GM18951 (cell line): ENCODE measurements around the gene LAMA3.
"Not testable (repeated sequence)": the region's sequence is repeated elsewhere in the genome, so short reads cannot be mapped to it uniquely, and the experiment has no call there.

ENCODE experiments used
- POLR2A ChIP-seq: IDR thresholded peaks from 4 replicates; pipeline ENCODE4 v1.6.1; 2011; ENCODE audit warnings: mild to moderate bottlenecking; ENCODE audit not compliant: insufficient read length, insufficient read depth; ENCODE audit errors: extremely low read depth
- in situ Hi-C: fragments of 300-500 bp; cut with MboI; formaldehyde crosslinking; loops from one replicate; pipeline ENCODE4 v1.12.0; 2022; ENCODE audit warnings: low sequenced_read_pairs, mixed read lengths, inconsistent platforms; ENCODE audit not compliant: unreplicated experiment

LAMA3 gene

DNA sequence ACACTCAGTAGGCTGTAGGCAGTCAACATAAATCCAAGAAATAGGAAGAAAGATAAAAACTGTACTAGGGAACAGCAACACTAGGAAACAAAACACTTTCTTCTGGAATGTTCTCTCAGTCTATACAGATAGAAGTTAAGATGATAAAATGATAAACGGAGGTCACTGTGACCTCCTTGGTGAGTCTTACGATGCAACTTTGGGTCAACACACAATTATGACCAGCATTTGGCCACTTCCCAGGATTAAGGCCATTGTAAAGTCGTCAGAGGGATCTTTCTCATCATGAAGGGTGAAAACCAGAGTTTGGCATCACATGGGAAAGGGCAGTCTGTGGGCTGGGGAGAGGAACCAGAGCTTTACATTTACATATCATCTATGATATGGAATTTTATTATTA, 33.4 kb downstream of the LAMA3 start:
- in situ Hi-C loops = no loop called here
- no peak for TF ChIP-seq POLR2A

DNA sequence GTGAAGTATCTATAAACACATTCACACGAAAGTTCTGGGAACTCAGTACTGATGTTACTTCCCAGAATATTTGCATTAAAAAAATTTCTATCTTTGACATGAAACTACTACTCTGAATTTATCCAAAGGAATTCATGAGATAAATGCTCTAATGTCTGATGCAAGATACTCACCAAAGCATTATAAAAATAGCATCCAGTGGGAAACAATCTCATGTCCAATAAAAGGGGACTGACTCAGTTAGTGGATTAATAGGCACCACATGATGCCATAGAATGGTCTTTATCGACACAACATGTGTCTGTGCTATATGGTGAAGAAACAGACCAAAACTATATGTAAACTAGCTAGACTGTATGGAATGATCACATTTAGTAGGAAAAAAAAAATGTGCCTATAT, 33.9 kb downstream of the LAMA3 start:
- in situ Hi-C loops = no loop called here
- no peak for TF ChIP-seq POLR2A

DNA sequence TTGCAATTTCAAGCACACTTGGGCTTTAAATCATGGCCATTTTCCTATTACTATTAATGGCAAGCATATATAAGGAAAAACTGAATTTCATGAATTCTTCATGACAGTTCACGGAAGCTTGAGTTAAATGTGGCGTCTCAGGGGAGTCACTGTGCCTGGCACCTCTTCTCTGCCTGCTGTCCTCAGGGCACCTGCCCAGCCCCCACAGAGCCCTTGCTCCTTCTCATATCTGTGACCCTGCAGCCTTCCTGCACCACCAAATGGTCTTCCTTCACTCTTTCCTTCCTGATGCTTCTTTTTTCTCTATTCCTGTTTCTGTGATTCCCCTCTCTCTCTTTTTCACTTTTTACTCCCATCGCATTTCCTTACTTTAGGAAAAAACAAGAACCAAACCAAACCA, 35.4 kb downstream of the LAMA3 start:
- in situ Hi-C loops = no loop called here

DNA sequence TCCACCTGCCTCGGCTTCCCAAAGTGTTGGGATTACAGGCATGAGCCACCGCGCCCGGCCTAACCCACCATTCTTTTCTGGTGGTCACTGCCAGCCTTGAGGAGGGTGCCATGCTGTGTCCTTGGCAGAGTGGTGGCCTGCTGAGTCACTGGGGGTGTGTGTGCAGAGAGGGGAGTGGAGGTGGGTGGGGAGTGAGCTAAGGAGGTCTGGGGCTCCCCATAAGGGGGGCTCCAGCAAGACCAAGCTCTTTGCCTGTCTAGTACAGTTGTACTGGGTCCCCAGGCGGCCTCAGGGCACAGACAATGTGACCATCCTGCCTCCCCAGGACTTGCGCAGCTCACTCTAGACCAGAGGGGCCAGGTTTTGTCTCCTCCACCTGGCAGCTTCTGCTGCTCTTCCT, 36.1 kb downstream of the LAMA3 start:
- in situ Hi-C loops = no loop called here
- no peak for TF ChIP-seq POLR2A

More for the DNA sequence above, 35.4 kb downstream of the LAMA3 start:
- no peak for TF ChIP-seq POLR2A

DNA sequence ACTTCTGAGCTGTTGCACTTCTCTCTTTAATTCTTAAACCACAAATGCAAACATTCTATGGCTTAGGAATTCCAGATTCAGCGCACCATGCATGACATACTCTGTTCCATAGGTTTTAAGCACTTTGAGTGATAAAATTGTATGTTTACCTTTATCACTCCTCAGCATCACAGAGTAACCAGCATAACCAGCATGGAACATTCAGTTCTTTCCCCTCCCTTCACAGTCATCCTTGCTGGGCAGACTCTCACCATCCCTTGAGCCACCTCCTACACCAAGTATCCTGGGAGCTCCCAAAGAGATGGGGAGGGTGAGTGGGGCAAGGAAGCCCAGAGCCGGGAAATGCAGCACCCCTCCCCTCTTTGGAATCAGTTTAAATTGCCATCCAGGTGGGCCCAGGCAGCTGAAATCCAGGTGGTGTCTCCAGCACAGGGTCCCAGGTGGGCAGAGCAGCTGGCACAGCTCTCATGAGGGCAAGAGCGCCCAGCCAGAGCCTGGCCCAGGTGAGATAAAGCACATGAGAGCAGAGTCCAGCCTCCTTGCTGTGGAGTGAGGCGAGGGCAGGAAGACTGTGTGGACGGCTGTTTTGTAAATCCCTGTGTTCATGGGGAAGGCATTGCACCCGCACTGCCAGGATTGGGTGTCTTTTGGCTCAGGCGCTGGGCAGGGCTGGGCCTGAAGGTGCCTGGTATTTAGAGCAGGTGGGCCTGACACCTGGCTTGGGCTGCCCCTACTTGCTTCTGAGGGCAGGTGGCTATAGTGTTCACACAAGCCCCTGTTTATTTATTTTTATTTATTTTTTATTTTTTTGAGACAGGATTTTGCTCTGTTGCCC, 36.8 kb downstream of the LAMA3 start:
- in situ Hi-C loops = no loop called here
- no peak for TF ChIP-seq POLR2A

DNA sequence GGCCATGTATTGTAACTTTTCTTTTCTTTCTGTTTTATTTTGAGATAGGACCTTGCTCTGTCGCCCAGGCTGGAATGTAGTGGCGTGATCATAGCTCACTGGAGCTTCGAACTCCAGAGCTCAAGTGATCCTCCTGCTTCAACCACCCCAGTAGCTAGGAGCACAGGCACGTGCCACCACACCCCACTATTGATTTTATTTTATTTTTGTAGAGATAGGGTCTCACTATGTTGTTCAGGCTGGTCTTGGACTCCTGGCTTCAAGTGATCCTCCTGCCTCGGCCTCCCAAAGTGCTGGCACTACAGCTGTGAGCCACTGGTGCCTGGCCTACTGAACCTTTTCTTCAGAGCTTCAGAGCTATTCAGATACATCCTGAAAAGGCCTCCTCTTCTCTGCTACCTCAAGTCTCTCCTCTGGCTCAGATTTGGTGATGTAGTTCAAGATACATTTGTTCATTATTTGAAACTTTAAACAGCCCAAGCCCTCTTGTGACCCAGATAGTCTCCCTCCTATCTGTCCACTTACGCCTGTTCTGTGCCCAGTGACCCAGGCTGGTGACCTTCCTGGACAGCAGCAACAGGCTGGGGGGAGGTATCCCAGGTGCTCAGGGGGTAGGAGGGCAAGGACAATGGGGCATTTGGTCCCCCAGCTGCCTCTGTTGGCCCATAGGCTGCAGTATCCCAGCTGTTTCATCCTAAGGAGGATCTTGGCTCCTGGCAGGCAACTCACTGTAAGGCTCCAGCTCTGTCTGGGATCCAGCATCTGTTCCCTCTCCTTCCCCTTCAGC, 38.6 kb downstream of the LAMA3 start:
- no peak for TF ChIP-seq POLR2A
- in situ Hi-C loops = no loop called here

DNA sequence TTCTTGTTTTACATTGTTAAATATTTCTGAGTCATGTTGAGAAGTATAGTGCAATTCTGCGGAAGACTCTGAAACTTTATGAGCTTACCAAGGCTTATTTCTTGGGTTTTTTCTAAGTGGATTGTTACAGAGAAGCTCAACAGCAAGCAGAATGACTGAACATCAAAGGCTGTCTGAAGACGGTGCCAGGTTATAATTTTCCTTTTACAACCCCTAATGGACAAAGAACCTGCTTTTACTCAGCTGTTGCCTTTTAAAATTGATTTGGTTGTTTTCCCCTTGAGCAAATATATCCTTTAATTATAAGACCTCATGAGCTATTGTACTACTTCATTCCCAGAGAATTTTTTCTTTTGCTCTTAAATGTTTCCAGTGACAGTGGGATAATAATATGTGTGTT, 41.6 kb downstream of the LAMA3 start:
- no peak for TF ChIP-seq POLR2A
- in situ Hi-C loops = no loop called here

DNA sequence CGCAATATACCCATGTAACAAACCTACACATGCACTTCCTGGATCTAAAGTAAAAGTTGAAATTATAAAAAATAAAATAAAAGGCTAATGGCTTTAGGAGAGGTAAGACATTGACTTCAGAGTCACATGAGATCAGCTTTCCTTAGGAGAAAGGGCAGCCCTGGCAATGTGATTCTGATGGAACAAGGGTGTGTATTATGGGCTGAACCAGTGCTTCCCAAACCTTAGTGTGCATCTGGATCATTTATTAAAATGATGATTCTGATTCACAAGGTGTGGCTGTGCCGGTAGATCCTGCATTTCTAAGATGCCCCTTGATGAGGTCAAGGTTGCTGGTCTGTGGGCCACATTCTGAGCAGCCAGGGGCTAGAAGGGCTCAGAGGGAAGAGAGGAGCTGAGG, 42.6 kb downstream of the LAMA3 start:
- no peak for TF ChIP-seq POLR2A
- in situ Hi-C loops = no loop called here

DNA sequence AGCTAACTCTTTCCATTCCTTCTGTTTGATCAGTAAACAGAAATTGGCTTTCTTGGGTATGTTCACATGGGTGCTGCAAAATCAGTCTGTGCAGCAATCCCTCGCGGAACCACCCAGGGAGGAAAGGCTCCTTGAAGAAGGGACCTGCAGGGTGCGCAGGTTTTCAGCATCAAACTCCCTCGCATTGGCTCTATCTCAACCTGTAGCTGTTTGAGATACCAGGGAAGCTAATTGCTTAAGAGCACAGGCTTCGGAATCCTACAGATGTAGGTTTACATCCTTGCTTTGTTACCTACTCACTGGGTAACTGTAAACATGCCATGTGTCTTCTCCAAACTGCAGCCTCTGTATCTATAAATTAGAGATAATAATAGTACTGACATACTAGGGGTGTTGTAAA, 43.2 kb downstream of the LAMA3 start:
- no peak for TF ChIP-seq POLR2A
- in situ Hi-C loops = no loop called here

DNA sequence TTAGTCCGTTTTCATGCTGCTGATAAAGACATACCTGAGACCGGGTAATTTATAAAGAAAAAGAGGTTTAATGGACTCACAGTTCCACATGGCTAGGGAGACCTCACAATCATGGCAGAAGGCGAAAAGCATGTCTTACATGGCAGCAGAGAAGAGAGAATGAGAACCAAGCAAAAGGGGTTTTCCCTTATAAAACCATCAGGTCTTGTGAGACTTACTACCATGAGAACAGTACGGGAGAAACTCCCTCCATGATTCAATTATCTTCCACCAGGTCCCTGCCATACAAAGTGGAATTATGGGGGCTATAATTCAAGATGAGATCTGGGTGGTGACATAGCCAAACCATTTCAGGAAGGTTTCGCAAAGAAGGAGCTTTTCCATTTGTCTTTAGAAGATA, 44.0 kb downstream of the LAMA3 start:
- in situ Hi-C loops = not testable (repeated sequence)

DNA sequence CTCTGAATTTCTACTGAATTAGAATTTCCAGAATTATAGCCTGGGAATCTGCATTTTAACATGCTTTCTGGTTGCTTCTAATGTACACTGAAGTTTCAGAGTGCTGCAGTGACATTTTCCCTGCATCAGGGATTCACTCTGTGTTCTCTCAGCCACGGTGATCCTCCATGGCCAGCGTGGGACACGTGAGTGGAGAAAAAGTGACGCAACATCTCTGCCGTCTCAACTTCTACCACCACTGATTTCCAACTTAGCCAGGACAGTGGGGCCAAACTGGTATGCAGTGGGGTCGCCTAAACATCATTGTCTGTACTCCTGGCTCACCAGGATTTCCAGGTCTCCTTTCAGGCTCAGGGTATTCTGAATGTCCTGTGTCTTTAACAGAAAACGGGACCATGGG, 44.6 kb downstream of the LAMA3 start:
- TF ChIP-seq POLR2A = no peak
- in situ Hi-C loops = no loop called here

DNA sequence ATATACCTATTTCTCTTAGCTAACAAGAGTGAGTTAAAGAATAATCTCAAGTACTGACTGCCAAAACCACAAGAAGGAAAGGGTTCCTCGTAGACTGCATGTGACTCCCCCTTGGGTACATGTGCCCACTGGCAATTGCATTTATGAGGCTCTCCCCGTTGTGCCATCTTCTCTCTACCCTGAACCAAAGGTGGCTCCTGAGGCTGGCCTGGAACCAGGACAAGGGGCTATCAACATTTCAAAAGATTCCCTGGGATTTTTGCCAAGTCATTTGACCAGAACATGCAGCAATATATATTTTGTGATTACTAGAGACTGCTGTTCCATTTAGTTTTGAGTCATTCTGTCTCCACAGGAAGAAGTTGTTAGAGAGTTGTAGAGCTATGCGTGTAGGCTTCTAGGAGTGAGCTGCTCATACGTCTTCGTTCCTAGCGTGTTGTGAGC, 45.8 kb downstream of the LAMA3 start:
- no peak for TF ChIP-seq POLR2A
- in situ Hi-C loops = no loop called here

DNA sequence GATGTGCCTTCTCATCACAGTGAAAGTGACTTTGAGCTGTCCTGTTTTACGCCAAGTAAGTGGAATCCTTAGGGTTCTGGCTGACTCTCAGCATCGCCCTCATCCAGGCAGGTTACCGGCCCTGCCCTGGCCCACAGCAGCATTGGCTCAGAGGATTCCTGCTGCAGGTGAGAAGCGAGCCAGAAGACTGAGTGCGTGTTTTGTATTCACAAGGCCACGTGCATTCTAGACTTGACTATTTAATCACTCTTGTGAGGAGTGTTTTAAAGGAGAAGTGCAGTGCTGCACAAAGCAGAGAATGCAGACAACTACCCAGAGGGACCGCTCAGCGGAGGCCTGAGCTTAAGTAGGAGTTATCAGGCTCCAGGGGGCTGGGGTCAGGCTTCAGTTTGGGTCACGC, 48.3 kb downstream of the LAMA3 start:
- in situ Hi-C loops = no loop called here
- TF ChIP-seq POLR2A = no peak

DNA sequence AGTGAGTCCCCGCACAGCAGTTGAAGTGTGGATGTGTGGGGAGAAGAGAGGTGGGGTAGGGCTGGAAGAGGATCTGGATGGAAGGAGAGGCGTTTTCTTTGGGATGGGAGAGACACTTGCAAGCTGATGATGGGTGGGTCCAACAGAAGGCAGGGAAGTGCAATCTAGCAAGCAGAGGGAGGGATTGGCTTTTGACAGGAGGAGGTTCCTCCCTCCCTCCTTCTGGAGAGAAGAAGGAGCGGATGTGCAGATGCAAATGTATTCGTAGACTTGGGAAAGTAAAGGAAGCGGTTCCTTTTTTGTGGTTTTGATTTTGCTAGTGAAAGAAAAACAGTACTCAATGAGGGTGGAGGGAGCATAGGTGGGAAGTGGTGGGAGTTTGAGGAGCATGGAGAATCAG, 48.9 kb downstream of the LAMA3 start:
- TF ChIP-seq POLR2A = no peak
- in situ Hi-C loops = no loop called here
